Heart left ventricle (tissue), 16 donors: ENCODE results near the gene OR6C75. TPM values are rescaled to one million over a fixed set of nuclear protein-coding genes. Genes with fewer than 3 reads are reported as not detected.
"Not testable (repeated sequence)": the region's sequence is repeated elsewhere in the genome, so short reads cannot be mapped to it uniquely, and the experiment has no call there.

Experiments
- ATAC-seq, 4 donors: fragments of 200-7000 bp; cut with Tn5 transposase; one replicate each; pipeline ENCODE4 v1.9.1; 2020 to 2022; ENCODE audit warnings: moderate library complexity in 4 of 4, mild to moderate bottlenecking in 3 of 4, moderate number of reproducible peaks in 1 of 4
- DNase-seq, 5 donors: peaks; one replicate each; pipeline ENCODE4 v3.0.0-alpha.2; 2020
- H3K27ac ChIP-seq, 12 donors: fragments of 200-600 bp; sonication (generic) in 4 of 12; one replicate each; pipeline versions ENCODE4 v1.5.0 to v1.8.0; 2016 to 2022; ENCODE audit warnings: mild to moderate bottlenecking in 2 of 12
- H3K27me3 ChIP-seq, 9 donors: fragments of 200-600 bp; sonication (generic) in 2 of 9; one replicate each; pipeline versions ENCODE4 v1.5.1 to v1.8.0; 2016 to 2022; ENCODE audit warnings: mild to moderate bottlenecking in 3 of 9
- H3K36me3 ChIP-seq, 9 donors: fragments of 200-600 bp; sonication (generic) in 2 of 9; one replicate each; pipeline versions ENCODE4 v1.5.0 to v1.8.0; 2018 to 2022; ENCODE audit warnings: mild to moderate bottlenecking in 2 of 9
- H3K4me1 ChIP-seq, 12 donors: fragments of 200-600 bp; sonication (generic) in 4 of 12; one replicate each; pipeline versions ENCODE4 v1.5.0 to v1.8.0; 2016 to 2022; ENCODE audit warnings: mild to moderate bottlenecking in 3 of 12
- H3K4me3 ChIP-seq, 12 donors: fragments of 200-600 bp; sonication (generic) in 4 of 12; one replicate each; pipeline versions ENCODE4 v1.5.0 to v1.8.0; 2017 to 2022; ENCODE audit warnings: mild to moderate bottlenecking in 9 of 12, moderate library complexity in 4 of 12
- H3K9me3 ChIP-seq, 12 donors: fragments of 200-600 bp; sonication (generic) in 4 of 12; one replicate each; pipeline versions ENCODE4 v1.5.0 to v1.8.0; 2016 to 2022; ENCODE audit warnings: mild to moderate bottlenecking in 1 of 12
- POLR2A ChIP-seq, 2 donors: fragments of 450-650 bp; IDR thresholded peaks; one replicate each; pipeline ENCODE4 v1.6.1; 2017; ENCODE audit warnings: antibody characterized with exemption in 2 of 2, mild to moderate bottlenecking in 2 of 2, moderate library complexity in 2 of 2
- WGBS, 4 donors: extraction: QIAGEN DNeasy Blood & Tissue Kit in 2 of 4; methylation state at CpG; one replicate each; pipeline versions ENCODE4 v1.1.5 to v1.1.7; 2013 to 2018; 5-methylcytosine and 5-hydroxymethylcytosine counted together
- intact Hi-C, 10 donors: fragments of 100-400 bp; cut with DNase I; formaldehyde crosslinking; loops; one replicate each; pipeline versions ENCODE4 v1.11.1 to v1.14.2; 2022
- long read RNA-seq, 3 donors: library from polyadenylated mRNA; unstranded; transcript quantifications; one replicate each; pipeline ENCODE4 v2.0.0, GENCODE V29; 2020 to 2021
- polyA plus RNA-seq, 2 donors: library from polyadenylated mRNA; stranded (reverse); fragments of 200-250 nt; gene quantifications; one replicate each; pipeline ENCODE4 v1.2.3, GENCODE V29; 2013
- total RNA-seq, 9 donors: library from RNA; depleted of rRNA in 2 of 9; stranded (reverse); fragments of >200 nt in 2 of 9; fragmentation: NEBNext Ultra II Directional in 3 of 9; extraction: Animal tissue kit (Norgen Biotek cat#: 25700) in 3 of 9; gene quantifications; one replicate each; pipeline versions ENCODE4 v1.1.0 to v1.2.4, GENCODE V29; 2016 to 2023
- TF ChIP-seq, protein P1 (sequence below), 12 donors: fragments of 200-600 bp; sonication (generic) in 4 of 12; IDR thresholded peaks; one replicate each; pipeline versions ENCODE4 v1.5.0 to v1.8.0; 2018 to 2022; ENCODE audit warnings: antibody characterized with exemption in 12 of 12, mild to moderate bottlenecking in 5 of 12
- donor health status: ischemic (EF 13 %, LVEDD 7.1; RV severe dilation, severe dysfunction).
- donor health status: healthy with polysubstance abuse.
- donor health status: DM: no; HTN: yes; CAD: no.
- donor health status: DM: no; HTN: no; CAD: no.
- donor health status: ischemic (EF 25% LVEDD 6.9; RV normal size, moderate dysfunction).
- donor health status: ischemic (EF 25% LVEDD 5.7; RV mildly dilated, moderate dysfunction).
- donor health status: healthy.
- donor health status: DM: yes; HTN: yes; CAD: no.
- donor health status: ischemic (EF 35%, LVEDD 5.7; RV mildly dilated, moderate dysfunction).
- donor health status: nonischemic (EF 11% LVEDD 7.7; RV severe dilation, severe dysfunction).
- donor health status: DM: yes; HTN: yes; CAD: no.
- donor health status: PGD.
- donor health status: ischemic (EF 29% LVEDD 5.4; RV normal size, mild dysfunction).
- donor health status: nonischemic (EF 23%, LVEDD 6.1; RV moderate dilation, normal function).

The OR6C75 gene
- total RNA-seq (not detected), polyA plus RNA-seq (not detected)
- long read RNA-seq, donor 1: 0 reads
- long read RNA-seq, donor 2: 0 reads
- long read RNA-seq, donor 3: 0 reads

GRCh38 chr12:55362675-55363074, at the start of gene OR6C75:
Gene OR6C75, plus strand, starts transcription at chr12:55362975. Its CDS starts 2,136 bp downstream, at chr12:55365111.
- Histone ChIP-seq H3K4me3 (no peak within 1 kb of the TSS), H3K9me3 (no peaks in the 10 kb centered on the region), H3K36me3 (no peaks in the 10 kb centered on the region), H3K4me1 (no peaks in the 10 kb centered on the region), H3K27me3 (no peaks in the 10 kb centered on the region), H3K27ac (no peak within 1 kb of the TSS)
- intact Hi-C loops: no loop called here
- 85 to 89% (median 87%) methylated on average over 4 of the region's 4 CpGs for WGBS, 4 donors
- ATAC-seq (no peak), DNase-seq (no peak)
- no peak for TF ChIP-seq POLR2A (IDR thresholded peaks at IDR 0.05)
- TF ChIP-seq, protein P1, sequence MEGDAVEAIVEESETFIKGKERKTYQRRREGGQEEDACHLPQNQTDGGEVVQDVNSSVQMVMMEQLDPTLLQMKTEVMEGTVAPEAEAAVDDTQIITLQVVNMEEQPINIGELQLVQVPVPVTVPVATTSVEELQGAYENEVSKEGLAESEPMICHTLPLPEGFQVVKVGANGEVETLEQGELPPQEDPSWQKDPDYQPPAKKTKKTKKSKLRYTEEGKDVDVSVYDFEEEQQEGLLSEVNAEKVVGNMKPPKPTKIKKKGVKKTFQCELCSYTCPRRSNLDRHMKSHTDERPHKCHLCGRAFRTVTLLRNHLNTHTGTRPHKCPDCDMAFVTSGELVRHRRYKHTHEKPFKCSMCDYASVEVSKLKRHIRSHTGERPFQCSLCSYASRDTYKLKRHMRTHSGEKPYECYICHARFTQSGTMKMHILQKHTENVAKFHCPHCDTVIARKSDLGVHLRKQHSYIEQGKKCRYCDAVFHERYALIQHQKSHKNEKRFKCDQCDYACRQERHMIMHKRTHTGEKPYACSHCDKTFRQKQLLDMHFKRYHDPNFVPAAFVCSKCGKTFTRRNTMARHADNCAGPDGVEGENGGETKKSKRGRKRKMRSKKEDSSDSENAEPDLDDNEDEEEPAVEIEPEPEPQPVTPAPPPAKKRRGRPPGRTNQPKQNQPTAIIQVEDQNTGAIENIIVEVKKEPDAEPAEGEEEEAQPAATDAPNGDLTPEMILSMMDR (IDR thresholded peaks at IDR 0.05): no peak

DNA sequence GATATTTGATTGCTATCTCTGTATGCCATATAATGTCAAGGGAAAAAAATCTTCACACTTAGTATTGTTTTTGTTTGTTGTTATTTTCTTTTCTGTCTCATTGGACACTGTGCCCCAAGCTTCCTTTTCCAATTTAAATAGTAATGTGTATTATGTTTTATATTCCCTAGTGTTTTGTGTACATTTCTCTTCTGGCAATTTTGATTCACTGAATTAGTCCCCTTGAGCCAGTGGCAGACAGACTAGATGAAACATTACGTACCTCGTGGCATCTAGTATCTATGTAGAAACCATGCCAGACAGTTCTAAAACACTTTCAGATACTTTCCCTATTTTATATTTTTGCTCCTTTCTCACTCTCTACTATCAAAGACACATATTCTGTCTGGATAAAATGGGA, 48.7 kb upstream of the OR6C75 start, which contains the start of gene OR6C1:
Gene OR6C1, plus strand, starts transcription at position 301 of the 400 bp plus-strand sequence. CDS start 6,257 bp downstream, outside the sequence.
- Histone ChIP-seq H3K4me1 (no peaks in the 10 kb centered on the region), H3K36me3 (no peaks in the 10 kb centered on the region), H3K9me3 (peaks cover 0 to 3% (median 0%) of the 10 kb centered on the region in 12 donors), H3K27me3 (no peaks in the 10 kb centered on the region), H3K27ac (no peak within 1 kb of the TSS), H3K4me3 (no peak within 1 kb of the TSS)
- intact Hi-C loops: no loop called here
- 75 to 86% (median 82%) methylated on average over 2 of the region's 2 CpGs for WGBS, 4 donors
- no peak for ATAC-seq
- no peak for DNase-seq
- TF ChIP-seq, protein P1 (IDR thresholded peaks at IDR 0.05): no peak
- no peak for TF ChIP-seq POLR2A (IDR thresholded peaks at IDR 0.05)

DNA sequence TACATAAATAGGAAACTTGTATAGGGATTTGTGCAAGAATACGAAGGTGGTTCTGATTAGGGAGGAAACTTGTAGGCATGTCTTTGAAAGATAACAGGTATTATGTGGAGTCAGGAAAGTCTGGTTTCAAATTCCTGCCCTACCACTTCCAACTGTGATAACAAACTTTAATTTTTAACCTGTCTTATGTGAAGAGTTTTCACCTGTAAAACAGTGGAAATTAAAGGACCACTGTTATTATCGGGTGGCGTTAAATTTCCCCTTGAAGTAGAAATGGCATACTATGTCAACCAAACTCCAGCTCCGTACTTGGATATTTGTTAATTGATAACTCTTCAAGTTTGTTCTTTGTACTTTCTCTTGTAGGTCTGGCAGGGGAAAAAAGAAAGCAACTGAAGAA, 42.6 kb upstream of the OR6C75 start:
- DNase-seq (no peak), ATAC-seq (no peak)
- H3K27ac ChIP-seq: no peak overlapping the region
- no peak overlapping the region for H3K4me3 ChIP-seq
- no peak for TF ChIP-seq POLR2A (IDR thresholded peaks at IDR 0.05)
- TF ChIP-seq, protein P1 (IDR thresholded peaks at IDR 0.05): no peak
- H3K27me3 ChIP-seq: no peaks in the 10 kb centered on the region
- intact Hi-C loops: no loop called here
- H3K9me3 ChIP-seq: no peaks in the 10 kb centered on the region
- H3K36me3 ChIP-seq: no peaks in the 10 kb centered on the region
- no peaks in the 10 kb centered on the region for H3K4me1 ChIP-seq
- 66 to 80% (median 71%) methylated on average over 4 of the region's 4 CpGs for WGBS, 4 donors

- H3K4me1 ChIP-seq, H3K9me3 ChIP-seq, DNase-seq, H3K36me3 ChIP-seq, H3K27me3 ChIP-seq, H3K27ac ChIP-seq, intact Hi-C loops, H3K4me3 ChIP-seq, ATAC-seq: not testable (repeated sequence)
- WGBS, 4 donors: 90 to 95% (median 92%) methylated on average over 6 of the region's 6 CpGs
Observed at GRCh38 chr12:55325801-55326200, 37.0 kb upstream of the OR6C75 start.

DNA sequence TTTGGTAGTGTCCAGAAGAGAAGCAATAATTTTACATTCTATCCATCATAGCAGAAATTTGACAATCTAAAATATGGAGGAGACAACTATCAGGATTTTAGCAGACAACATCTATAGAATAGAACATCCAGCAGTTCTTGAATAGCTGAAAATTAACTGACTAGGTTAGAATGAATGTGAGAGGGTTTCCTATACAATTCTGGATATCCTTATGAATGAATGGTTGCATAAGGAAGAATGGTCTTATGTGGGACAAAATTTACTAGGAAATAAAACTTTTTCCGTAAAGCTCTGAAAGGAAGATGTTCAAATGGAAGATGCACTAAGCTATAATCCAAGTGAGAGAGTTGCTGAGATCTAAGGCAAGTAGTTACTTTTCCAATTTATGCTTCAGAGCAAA, 32.3 kb upstream of the OR6C75 start, which contains the start of gene OR6C3:
Gene OR6C3, plus strand, starts transcription at position 301 of the 400 bp plus-strand sequence. CDS start 955 bp downstream, outside the sequence.
- H3K27me3 ChIP-seq: no peaks in the 10 kb centered on the region
- DNase-seq (no peak), ATAC-seq (no peak)
- TF ChIP-seq, protein P1 (IDR thresholded peaks at IDR 0.05): no peak
- TF ChIP-seq POLR2A (IDR thresholded peaks at IDR 0.05): no peak
- no peaks in the 10 kb centered on the region for H3K36me3 ChIP-seq
- intact Hi-C loops: no loop called here
- H3K4me1 ChIP-seq: no peaks in the 10 kb centered on the region
- H3K27ac ChIP-seq: no peak within 1 kb of the TSS
- no peak within 1 kb of the TSS for H3K4me3 ChIP-seq
- no peaks in the 10 kb centered on the region for H3K9me3 ChIP-seq
- WGBS, 4 donors: 90 to 95% (median 94%) methylated on average over 1 of the region's 1 CpG
